Measurements from ENCODE around the gene CEND1. TPM values are rescaled to one million over a fixed set of nuclear protein-coding genes. Genes with fewer than 3 reads are reported as not detected.

The CEND1 gene
- total and polyA plus RNA-seq, 2 of the 13 experiments (the other 11 are each of a cell fraction or from before 2014, with no cell fraction given), result not detected

- TF ChIP-seq ATF7-NPFF (CRISPR knock-in tag; IDR thresholded peaks at IDR 0.05; ENCODE audit: low read depth), result no peak
- TF ChIP-seq, protein P1, sequence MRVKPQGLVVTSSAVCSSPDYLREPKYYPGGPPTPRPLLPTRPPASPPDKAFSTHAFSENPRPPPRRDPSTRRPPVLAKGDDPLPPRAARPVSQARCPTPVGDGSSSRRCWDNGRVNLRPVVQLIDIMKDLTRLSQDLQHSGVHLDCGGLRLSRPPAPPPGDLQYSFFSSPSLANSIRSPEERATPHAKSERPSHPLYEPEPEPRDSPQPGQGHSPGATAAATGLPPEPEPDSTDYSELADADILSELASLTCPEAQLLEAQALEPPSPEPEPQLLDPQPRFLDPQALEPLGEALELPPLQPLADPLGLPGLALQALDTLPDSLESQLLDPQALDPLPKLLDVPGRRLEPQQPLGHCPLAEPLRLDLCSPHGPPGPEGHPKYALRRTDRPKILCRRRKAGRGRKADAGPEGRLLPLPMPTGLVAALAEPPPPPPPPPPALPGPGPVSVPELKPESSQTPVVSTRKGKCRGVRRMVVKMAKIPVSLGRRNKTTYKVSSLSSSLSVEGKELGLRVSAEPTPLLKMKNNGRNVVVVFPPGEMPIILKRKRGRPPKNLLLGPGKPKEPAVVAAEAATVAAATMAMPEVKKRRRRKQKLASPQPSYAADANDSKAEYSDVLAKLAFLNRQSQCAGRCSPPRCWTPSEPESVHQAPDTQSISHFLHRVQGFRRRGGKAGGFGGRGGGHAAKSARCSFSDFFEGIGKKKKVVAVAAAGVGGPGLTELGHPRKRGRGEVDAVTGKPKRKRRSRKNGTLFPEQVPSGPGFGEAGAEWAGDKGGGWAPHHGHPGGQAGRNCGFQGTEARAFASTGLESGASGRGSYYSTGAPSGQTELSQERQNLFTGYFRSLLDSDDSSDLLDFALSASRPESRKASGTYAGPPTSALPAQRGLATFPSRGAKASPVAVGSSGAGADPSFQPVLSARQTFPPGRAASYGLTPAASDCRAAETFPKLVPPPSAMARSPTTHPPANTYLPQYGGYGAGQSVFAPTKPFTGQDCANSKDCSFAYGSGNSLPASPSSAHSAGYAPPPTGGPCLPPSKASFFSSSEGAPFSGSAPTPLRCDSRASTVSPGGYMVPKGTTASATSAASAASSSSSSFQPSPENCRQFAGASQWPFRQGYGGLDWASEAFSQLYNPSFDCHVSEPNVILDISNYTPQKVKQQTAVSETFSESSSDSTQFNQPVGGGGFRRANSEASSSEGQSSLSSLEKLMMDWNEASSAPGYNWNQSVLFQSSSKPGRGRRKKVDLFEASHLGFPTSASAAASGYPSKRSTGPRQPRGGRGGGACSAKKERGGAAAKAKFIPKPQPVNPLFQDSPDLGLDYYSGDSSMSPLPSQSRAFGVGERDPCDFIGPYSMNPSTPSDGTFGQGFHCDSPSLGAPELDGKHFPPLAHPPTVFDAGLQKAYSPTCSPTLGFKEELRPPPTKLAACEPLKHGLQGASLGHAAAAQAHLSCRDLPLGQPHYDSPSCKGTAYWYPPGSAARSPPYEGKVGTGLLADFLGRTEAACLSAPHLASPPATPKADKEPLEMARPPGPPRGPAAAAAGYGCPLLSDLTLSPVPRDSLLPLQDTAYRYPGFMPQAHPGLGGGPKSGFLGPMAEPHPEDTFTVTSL (CRISPR knock-in tag; IDR thresholded peaks at IDR 0.05; ENCODE audit: borderline replicate concordance), result no peak
- no peak for TF ChIP-seq ZNF713 (CRISPR knock-in tag; IDR thresholded peaks at IDR 0.05)
- no peak for TF ChIP-seq NCOR1 (IDR thresholded peaks at IDR 0.05; ENCODE audit: borderline replicate concordance, low read length)
- 0 out of 2 replicates have a peak, but pooled peaks have one; percentile 18 for TF ChIP-seq TBX2 (CRISPR knock-in tag; IDR thresholded peaks at IDR 0.05; ENCODE audit: borderline replicate concordance)
- TF ChIP-seq RFX1 (IDR thresholded peaks at IDR 0.05), result no peak
- TF ChIP-seq TEAD3 (CRISPR knock-in tag; optimal IDR thresholded peaks at IDR 0.05; ENCODE audit: borderline replicate concordance), result no peak
- peak; percentile 74 for TF ChIP-seq AGO1 (IDR thresholded peaks at IDR 0.05; ENCODE audit: low read depth, low read length, poor library complexity, severe bottlenecking)
- no peak for TF ChIP-seq ZNF10 (CRISPR knock-in tag; IDR thresholded peaks at IDR 0.05; ENCODE audit: borderline replicate concordance, low read depth)
- no peak for TF ChIP-seq NR1H2 (CRISPR knock-in tag; IDR thresholded peaks at IDR 0.05; ENCODE audit: borderline replicate concordance, low read depth)
- no peak for TF ChIP-seq SP5 (CRISPR knock-in tag; IDR thresholded peaks at IDR 0.05; ENCODE audit: borderline replicate concordance, low read depth)
- no peak for TF ChIP-seq NR2F2 (IDR thresholded peaks at IDR 0.05; ENCODE audit: borderline replicate concordance, low read depth)
- no peak for TF ChIP-seq ZNF552 (CRISPR knock-in tag; IDR thresholded peaks at IDR 0.05; ENCODE audit: borderline replicate concordance)
- no peak for TF ChIP-seq ZNF329 (CRISPR knock-in tag; IDR thresholded peaks at IDR 0.05; ENCODE audit: low read depth)
- TF ChIP-seq ZBTB21 (CRISPR knock-in tag; IDR thresholded peaks at IDR 0.05), result no peak
- no peak for TF ChIP-seq ATF5 (CRISPR knock-in tag; IDR thresholded peaks at IDR 0.05; ENCODE audit: low read depth)
- no peak for TF ChIP-seq ZNF335 (CRISPR knock-in tag; IDR thresholded peaks at IDR 0.05)
- TF ChIP-seq, protein P2, sequence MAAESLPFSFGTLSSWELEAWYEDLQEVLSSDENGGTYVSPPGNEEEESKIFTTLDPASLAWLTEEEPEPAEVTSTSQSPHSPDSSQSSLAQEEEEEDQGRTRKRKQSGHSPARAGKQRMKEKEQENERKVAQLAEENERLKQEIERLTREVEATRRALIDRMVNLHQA (CRISPR knock-in tag; IDR thresholded peaks at IDR 0.05), result no peak
- TF ChIP-seq ZNF746 (CRISPR knock-in tag; IDR thresholded peaks at IDR 0.05), result 0 out of 2 replicates have a peak, but pooled peaks have one; percentile 35
- TF ChIP-seq HOXA3 (CRISPR knock-in tag; IDR thresholded peaks at IDR 0.05), result no peak
- no peak for TF ChIP-seq ZBTB3 (CRISPR knock-in tag; IDR thresholded peaks at IDR 0.05; ENCODE audit: borderline replicate concordance, low read depth)
- no peak for TF ChIP-seq ZBTB8A (CRISPR knock-in tag; IDR thresholded peaks at IDR 0.05; ENCODE audit: borderline replicate concordance, low read depth)
- 0 out of 2 replicates have a peak, but pooled peaks have one; percentile 26 for TF ChIP-seq CBFB (CRISPR knock-in tag; IDR thresholded peaks at IDR 0.05)
- TF ChIP-seq KLF16 (CRISPR knock-in tag; IDR thresholded peaks at IDR 0.05), result no peak
- no peak for TF ChIP-seq RXRA (CRISPR knock-in tag; IDR thresholded peaks at IDR 0.05)
These were observed 14.1 kb upstream of the CEND1 start (continued) for GRCh38 chr11:803770-804598.

All from HepG2 (cell line).